H1 (cell line): Measurements from ENCODE around the gene OSTF1. TPM values are rescaled to one million over a fixed set of nuclear protein-coding genes. Genes with fewer than 3 reads are reported as not detected.

ENCODE experiments used
- CTCF ChIA-PET: fragments of 300-600 bp; sonication (Branson Sonifier 250); formaldehyde crosslinking; loops from one replicate; lab custom pipeline; 2021; ENCODE audit not compliant: partially characterized antibody; lab: Charles Lee
- POLR2A ChIA-PET: fragments of 300-600 bp; sonication (Branson Sonifier 250); formaldehyde crosslinking; loops from one replicate; lab custom pipeline; 2021; ENCODE audit warnings: inconsistent platforms; ENCODE audit not compliant: partially characterized antibody; lab: Charles Lee
- DNase-seq, 2 experiments: peaks; one replicate each; pipeline versions ENCODE4 v3.0.0 to v3.0.0-alpha.2; 2010 to 2022; ENCODE audit warnings: low spot score in 2 of 2, low read depth in 1 of 2, mixed read lengths in 1 of 2
- FAIRE-seq: peaks from 2 replicates; lab custom pipeline; 2011; peaks lifted over from hg19 to GRCh38; lab: Jason Lieb, UNC
- H2AFZ ChIP-seq: 2 replicates; pipeline ENCODE4 v1.8.1; 2012; ENCODE audit warnings: low read length, inconsistent platforms
- H2AK5ac ChIP-seq: 2 replicates; pipeline ENCODE4 v1.6.1; 2013; ENCODE audit warnings: low read depth, low read length
- H2BK120ac ChIP-seq: replicated peaks from 2 replicates; pipeline ENCODE3; 2013; ENCODE audit warnings: low read depth, low read length, inconsistent platforms
- H2BK12ac ChIP-seq: 2 replicates; pipeline ENCODE4 v1.6.1; 2013; ENCODE audit warnings: low read depth, low read length
- H2BK15ac ChIP-seq: 2 replicates; pipeline ENCODE4 v1.6.1; 2013; ENCODE audit warnings: low read length
- H2BK20ac ChIP-seq: 2 replicates; pipeline ENCODE4 v1.6.1; 2013; ENCODE audit warnings: low read length
- H2BK5ac ChIP-seq: 2 replicates; pipeline ENCODE4 v1.6.1; 2013; ENCODE audit warnings: low read depth, low read length
- H3K14ac ChIP-seq: 2 replicates; pipeline ENCODE4 v1.6.1; 2013; ENCODE audit warnings: inconsistent platforms; ENCODE audit not compliant: insufficient read length
- H3K18ac ChIP-seq: 2 replicates; pipeline ENCODE4 v1.6.1; 2013; ENCODE audit warnings: low read length; ENCODE audit errors: extremely low read depth
- H3K23ac ChIP-seq: 2 replicates; pipeline ENCODE4 v1.6.1; 2013; ENCODE audit warnings: inconsistent platforms; ENCODE audit not compliant: insufficient read length
- H3K23me2 ChIP-seq: 2 replicates; pipeline ENCODE4 v1.6.1; 2013; ENCODE audit warnings: low read depth, low read length
- H3K27ac ChIP-seq: 2 replicates; pipeline ENCODE4 v1.6.1; 2011; ENCODE audit warnings: low read depth, low read length, inconsistent platforms
- H3K27me3 ChIP-seq, 4 experiments: replicated peaks in 1 of 4; 1 replicate in 1 of 4; 2 replicates in 3 of 4; pipeline versions ENCODE4 v1.6.1 to v1.8.1; 2011 to 2013; ENCODE audit warnings: low read length in 3 of 4, mild to moderate bottlenecking in 3 of 4, inconsistent platforms in 2 of 4, mixed read lengths in 2 of 4, moderate library complexity in 1 of 4; ENCODE audit not compliant: control insufficient read depth in 3 of 4, insufficient read depth in 3 of 4; ENCODE audit errors: extremely low read depth in 1 of 4
- H3K36me3 ChIP-seq, 4 experiments: 2 replicates each; pipeline versions ENCODE4 v1.6.1 to v1.8.1; 2011 to 2013; ENCODE audit warnings: mild to moderate bottlenecking in 4 of 4, low read length in 3 of 4, moderate library complexity in 2 of 4, control low read depth in 1 of 4, inconsistent platforms in 1 of 4; ENCODE audit not compliant: insufficient read depth in 4 of 4, control insufficient read depth in 2 of 4
- H3K4ac ChIP-seq: replicated peaks from 2 replicates; pipeline ENCODE3; 2013; ENCODE audit warnings: low read length, low read depth, mixed read lengths, inconsistent platforms; ENCODE audit not compliant: insufficient read length
- H3K4me1 ChIP-seq, 4 experiments: replicated peaks in 1 of 4; 1 replicate in 1 of 4; 2 replicates in 3 of 4; pipeline versions ENCODE4 v1.6.1 to v1.8.1; 2011 to 2013; ENCODE audit warnings: low read length in 3 of 4, inconsistent platforms in 2 of 4, mixed read lengths in 1 of 4; ENCODE audit not compliant: insufficient read depth in 4 of 4, control insufficient read depth in 3 of 4
- H3K4me2 ChIP-seq, 2 experiments: 2 replicates each; pipeline versions ENCODE4 v1.6.1 to v1.8.1; 2011 to 2013; ENCODE audit warnings: low read depth in 2 of 2, low read length in 2 of 2, control low read depth in 1 of 2, inconsistent platforms in 1 of 2, mild to moderate bottlenecking in 1 of 2; ENCODE audit not compliant: insufficient read depth in 1 of 2
- H3K4me3 ChIP-seq, 4 experiments: fragments of 200-600, 300-600 bp in 1 of 4; sonication (generic), shearing (Covaris generic), sonication (Bioruptor Twin) in 1 of 4; 2 replicates each; pipeline versions ENCODE4 v1.5.1 to v1.8.1; 2011 to 2016; ENCODE audit warnings: low read length in 4 of 4, low read depth in 3 of 4, control low read depth in 2 of 4, inconsistent platforms in 2 of 4, mild to moderate bottlenecking in 2 of 4, mixed read lengths in 1 of 4, moderate library complexity in 1 of 4; ENCODE audit not compliant: insufficient read depth in 2 of 4; ENCODE audit errors: extremely low read depth in 1 of 4
- H3K56ac ChIP-seq: replicated peaks from 2 replicates; pipeline ENCODE3; 2013; ENCODE audit warnings: low read depth, mild to moderate bottlenecking, mixed read lengths, low read length, inconsistent platforms; ENCODE audit not compliant: insufficient read length
- H3K79me1 ChIP-seq: 2 replicates; pipeline ENCODE4 v1.6.1; 2013; ENCODE audit warnings: low read depth, low read length, control low read depth
- H3K79me2 ChIP-seq, 2 experiments: 2 replicates each; pipeline versions ENCODE4 v1.6.1 to v1.8.1; 2012 to 2013; ENCODE audit warnings: low read length in 2 of 2, mild to moderate bottlenecking in 2 of 2, inconsistent platforms in 1 of 2; ENCODE audit not compliant: insufficient read depth in 2 of 2, control insufficient read depth in 1 of 2
- H3K9ac ChIP-seq, 4 experiments: replicated peaks in 1 of 4; 1 replicate in 1 of 4; 2 replicates in 3 of 4; pipeline versions ENCODE4 v1.6.1 to v1.8.1; 2011 to 2013; ENCODE audit warnings: low read depth in 3 of 4, low read length in 3 of 4, control low read depth in 2 of 4, mild to moderate bottlenecking in 2 of 4, moderate library complexity in 2 of 4, inconsistent platforms in 1 of 4; ENCODE audit errors: extremely low read depth in 1 of 4
- H3K9me3 ChIP-seq, 2 experiments: 2 replicates each; pipeline versions ENCODE4 v1.6.1 to v1.8.1; 2012 to 2013; ENCODE audit warnings: mild to moderate bottlenecking in 2 of 2, moderate library complexity in 2 of 2, control low read depth in 1 of 2, inconsistent platforms in 1 of 2, low read depth in 1 of 2, low read length in 1 of 2, mixed read lengths in 1 of 2; ENCODE audit not compliant: insufficient read depth in 2 of 2
- H4K20me1 ChIP-seq, 2 experiments: replicated peaks in 1 of 2; 2 replicates each; pipeline versions ENCODE3 to v1.8.1; 2011 to 2013; ENCODE audit warnings: inconsistent platforms in 2 of 2, low read length in 2 of 2, mild to moderate bottlenecking in 1 of 2; ENCODE audit not compliant: insufficient read depth in 2 of 2, control insufficient read depth in 1 of 2
- H4K5ac ChIP-seq: 2 replicates; pipeline ENCODE4 v1.6.1; 2013; ENCODE audit warnings: low read length, low read depth, mixed read lengths, inconsistent platforms; ENCODE audit not compliant: insufficient read length
- H4K8ac ChIP-seq: 2 replicates; pipeline ENCODE4 v1.8.0; 2013; ENCODE audit warnings: mild to moderate bottlenecking, moderate library complexity, low read length, inconsistent platforms; ENCODE audit not compliant: insufficient read depth; ENCODE audit errors: extremely low read depth
- H4K91ac ChIP-seq: replicated peaks from 2 replicates; pipeline ENCODE3; 2013; ENCODE audit warnings: low read length, mixed read lengths, inconsistent platforms; ENCODE audit not compliant: insufficient read length
- CTCF ChIP-seq, 3 experiments: IDR thresholded peaks; 1 replicate in 2 of 3; 2 replicates in 1 of 3; pipeline versions ENCODE4 v1.5.1 to v1.6.1; 2011; ENCODE audit warnings: low read length in 3 of 3, mild to moderate bottlenecking in 3 of 3, inconsistent platforms in 2 of 3, low read depth in 1 of 3, moderate library complexity in 1 of 3; ENCODE audit not compliant: insufficient read depth in 1 of 3; ENCODE audit errors: control extremely low read depth in 1 of 3
- EGR1 ChIP-seq: IDR thresholded peaks from 2 replicates; pipeline ENCODE4 v1.6.1; 2011; ENCODE audit warnings: low read depth, low read length, borderline replicate concordance
- RAD21 ChIP-seq, 2 experiments: IDR thresholded peaks in 1 of 2; conservative IDR thresholded peaks in 1 of 2; 2 replicates each; pipeline ENCODE4 v1.6.1; 2011; ENCODE audit warnings: low read depth in 2 of 2, low read length in 2 of 2, improper control_type of control experiment in 1 of 2, inconsistent platforms in 1 of 2, mild to moderate bottlenecking in 1 of 2, moderate library complexity in 1 of 2
- SUZ12 ChIP-seq: fragments of 200-600 bp; sonication (generic); IDR thresholded peaks from 2 replicates; pipeline ENCODE4 v1.6.1; 2012; ENCODE audit warnings: mild to moderate bottlenecking, inconsistent platforms, low read length, moderate library complexity, mixed read lengths
- WGBS, 2 experiments: shearing (Covaris generic) in 1 of 2; methylation state at CpG; one replicate each; pipeline versions ENCODE4 v1.1.6 to v1.1.7; 2013 to 2015; ENCODE audit warnings: low lambda C conversion rate in 2 of 2, mixed read lengths in 2 of 2, inconsistent platforms in 1 of 2, low coverage in 1 of 2, missing lambda C conversion rate in 1 of 2; ENCODE audit not compliant: insufficient replicate concordance in 2 of 2, insufficient coverage in 1 of 2, insufficient read length in 1 of 2; ENCODE audit errors: extremely low coverage in 1 of 2, missing lambda C conversion rate in 1 of 2; 5-methylcytosine and 5-hydroxymethylcytosine counted together
- polyA plus RNA-seq, 7 experiments: library from polyadenylated mRNA; depleted of rRNA in 3 of 7; stranded (reverse) in 5 of 7; unstranded in 2 of 7; fragments of >200 nt in 5 of 7; fragments of 200-250 nt in 2 of 7; gene quantifications; 1 replicate in 5 of 7; 2 replicates in 1 of 7; 4 replicates in 1 of 7; pipeline versions ENCODE4 v1.2.1 to v1.2.3, GENCODE V29; 2011 to 2013; ENCODE audit warnings: missing spikeins in 2 of 7, mixed read lengths in 2 of 7
- total RNA-seq: library from RNA; stranded (reverse); fragmentation: NEBNext Ultra II Directional; extraction: Animal tissue kit (Norgen Biotek cat#: 25700); gene quantifications from 2 replicates; pipeline ENCODE4 v1.2.1, GENCODE V29; 2021

Gene OSTF1
- total and polyA plus RNA-seq, 2 of the 8 experiments (the other 6 are each of a cell fraction or from before 2014, with no cell fraction given) = 5.0 to 18.9 TPM

- H3K23ac ChIP-seq = no peak overlapping the region
- no peak overlapping the region for H3K4ac ChIP-seq
- no peaks in the 10 kb centered on the region for H3K4me1 ChIP-seq
- DNase-seq (no peak), FAIRE-seq (no peak)
- WGBS, 2 experiments = 29% methylated on average over 4 of the region's 4 CpGs; no CpG with 5 or more reads in 1 of the 2 experiments
- H2BK20ac ChIP-seq = no peak overlapping the region
- H4K20me1 ChIP-seq = peaks cover 0 to 1% of the 10 kb centered on the region in 2 experiments
- no peak overlapping the region for H3K4me2 ChIP-seq
- H4K8ac ChIP-seq = no peak overlapping the region
- no peak overlapping the region for H3K4me3 ChIP-seq
- H3K9me3 ChIP-seq = no peaks in the 10 kb centered on the region
- no peak overlapping the region for H3K18ac ChIP-seq
- no peak overlapping the region for H3K14ac ChIP-seq
- H2BK15ac ChIP-seq = no peak overlapping the region
- H3K23me2 ChIP-seq = no peaks in the 10 kb centered on the region
- TF ChIP-seq SUZ12 = no peak
- peak in 2 of 3 experiments; percentile 34 to 60; a peak in 2 of 4 replicates for TF ChIP-seq CTCF (IDR thresholded peaks at IDR 0.05; ENCODE audit: control extremely low read depth in 1 of 3, insufficient read depth in 1 of 3, low read depth in 1 of 3, low read length in 3 of 3)
- peak in 1 of 2 experiments; percentile 53; a peak in 3 of 4 replicates for TF ChIP-seq RAD21 (IDR thresholded peaks at IDR 0.05 in 1 of 2, conservative IDR thresholded peaks at IDR 0.05 in 1 of 2; ENCODE audit: low read depth in 2 of 2, low read length in 2 of 2)
- no peak for TF ChIP-seq EGR1
- no peak overlapping the region for H2BK5ac ChIP-seq
- H4K5ac ChIP-seq = no peak overlapping the region
- H3K27me3 ChIP-seq = no peaks in the 10 kb centered on the region
- H3K79me1 ChIP-seq = no peaks in the 10 kb centered on the region
- no peaks in the 10 kb centered on the region for H3K79me2 ChIP-seq
- no peak overlapping the region for H2AK5ac ChIP-seq
- ChIA-PET CTCF (interaction anchor here (0.9 to 5.4 kb wide), 4 partner anchors 10 to 131 kb away, joined by 3 to 61 read pairs (median 18); no protein-coding TSS in a partner anchor), POLR2A (no interaction called here)
- H2BK12ac ChIP-seq = no peak overlapping the region
- no peak overlapping the region for H3K56ac ChIP-seq
- no peak overlapping the region for H4K91ac ChIP-seq
- H2AFZ ChIP-seq = no peak overlapping the region
- H3K27ac ChIP-seq = no peak overlapping the region
- no peaks in the 10 kb centered on the region for H3K36me3 ChIP-seq
- H2BK120ac ChIP-seq = no peak overlapping the region
- H3K9ac ChIP-seq = no peak overlapping the region
These were observed 98.6 kb downstream of the OSTF1 start for GRCh38 chr9:75186767-75187380.
